Measurements from ENCODE around the gene SIN3B.

The SIN3B gene

GRCh38 chr19:16895467-16896145 is 66.4 kb downstream of the SIN3B start:
- TF ChIP-seq, protein P1, sequence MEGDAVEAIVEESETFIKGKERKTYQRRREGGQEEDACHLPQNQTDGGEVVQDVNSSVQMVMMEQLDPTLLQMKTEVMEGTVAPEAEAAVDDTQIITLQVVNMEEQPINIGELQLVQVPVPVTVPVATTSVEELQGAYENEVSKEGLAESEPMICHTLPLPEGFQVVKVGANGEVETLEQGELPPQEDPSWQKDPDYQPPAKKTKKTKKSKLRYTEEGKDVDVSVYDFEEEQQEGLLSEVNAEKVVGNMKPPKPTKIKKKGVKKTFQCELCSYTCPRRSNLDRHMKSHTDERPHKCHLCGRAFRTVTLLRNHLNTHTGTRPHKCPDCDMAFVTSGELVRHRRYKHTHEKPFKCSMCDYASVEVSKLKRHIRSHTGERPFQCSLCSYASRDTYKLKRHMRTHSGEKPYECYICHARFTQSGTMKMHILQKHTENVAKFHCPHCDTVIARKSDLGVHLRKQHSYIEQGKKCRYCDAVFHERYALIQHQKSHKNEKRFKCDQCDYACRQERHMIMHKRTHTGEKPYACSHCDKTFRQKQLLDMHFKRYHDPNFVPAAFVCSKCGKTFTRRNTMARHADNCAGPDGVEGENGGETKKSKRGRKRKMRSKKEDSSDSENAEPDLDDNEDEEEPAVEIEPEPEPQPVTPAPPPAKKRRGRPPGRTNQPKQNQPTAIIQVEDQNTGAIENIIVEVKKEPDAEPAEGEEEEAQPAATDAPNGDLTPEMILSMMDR (IDR thresholded peaks at IDR 0.05; ENCODE audit: extremely low read depth, missing control alignments): no peak
- DNase-seq (ENCODE audit: low spot score): no peak

- TF ChIP-seq, protein P1 (IDR thresholded peaks at IDR 0.05; ENCODE audit: extremely low read depth, missing control alignments): no peak
- DNase-seq (ENCODE audit: low spot score): peak; percentile 43
Measured at GRCh38 chr19:16896146-16897028, 67.2 kb downstream of the SIN3B start.

- peak; percentile 99 for DNase-seq (ENCODE audit: low spot score)
- TF ChIP-seq, protein P1 (IDR thresholded peaks at IDR 0.05; ENCODE audit: extremely low read depth, missing control alignments): no peak
Measured at GRCh38 chr19:16897029-16897855, 68.0 kb downstream of the SIN3B start.

DNA sequence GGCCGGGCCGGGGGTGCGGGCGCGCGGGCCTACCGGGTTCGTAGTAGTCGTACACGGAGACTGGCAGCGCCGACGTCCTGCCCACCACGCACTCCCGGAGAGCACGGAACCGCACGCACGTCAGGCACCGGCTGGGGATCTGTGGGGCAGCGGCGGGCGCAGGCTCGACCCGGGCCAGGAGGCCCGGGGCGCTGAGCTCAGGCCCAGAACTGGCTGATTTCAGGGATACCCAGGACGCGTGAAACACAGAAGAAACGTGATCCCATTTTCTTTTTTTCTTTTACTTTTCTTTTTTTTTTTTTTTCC is 68.6 kb downstream of the SIN3B start:
- no peak for DNase-seq (ENCODE audit: low spot score)
- TF ChIP-seq, protein P1 (IDR thresholded peaks at IDR 0.05; ENCODE audit: extremely low read depth, missing control alignments): no peak

DNA sequence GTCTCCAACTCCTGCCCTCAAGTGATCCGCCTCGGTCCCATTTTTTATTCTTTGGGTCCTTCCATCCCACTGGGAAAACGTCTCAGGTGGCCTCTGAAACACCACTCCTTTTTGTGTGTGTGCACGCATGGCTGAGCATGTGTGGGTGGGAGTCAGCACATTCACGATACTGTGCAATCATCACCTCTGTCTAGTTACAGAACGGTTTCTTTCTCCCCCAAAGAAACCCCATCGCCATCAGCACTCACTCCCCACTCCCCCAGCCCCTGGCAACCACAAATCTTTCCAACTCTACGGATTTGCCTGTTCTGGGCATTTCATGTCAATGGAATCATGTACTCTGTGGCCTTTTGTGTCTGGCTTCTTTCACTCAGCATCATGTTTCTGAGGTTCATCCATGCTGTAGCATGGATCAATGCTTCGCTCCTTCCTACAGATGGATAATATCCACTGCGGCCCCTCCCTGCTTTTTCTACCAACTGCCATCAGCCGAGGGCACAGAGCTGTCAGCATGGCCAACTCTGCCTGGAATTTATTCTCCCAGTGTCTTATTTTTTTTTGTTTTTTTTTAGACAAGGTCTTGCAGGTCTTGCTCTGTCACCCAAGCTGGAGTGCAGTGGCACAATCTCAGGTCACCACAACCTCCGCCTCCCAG is 69.3 kb downstream of the SIN3B start:
- DNase-seq (ENCODE audit: low spot score): no peak
- TF ChIP-seq, protein P1 (IDR thresholded peaks at IDR 0.05; ENCODE audit: extremely low read depth, missing control alignments): no peak

DNA sequence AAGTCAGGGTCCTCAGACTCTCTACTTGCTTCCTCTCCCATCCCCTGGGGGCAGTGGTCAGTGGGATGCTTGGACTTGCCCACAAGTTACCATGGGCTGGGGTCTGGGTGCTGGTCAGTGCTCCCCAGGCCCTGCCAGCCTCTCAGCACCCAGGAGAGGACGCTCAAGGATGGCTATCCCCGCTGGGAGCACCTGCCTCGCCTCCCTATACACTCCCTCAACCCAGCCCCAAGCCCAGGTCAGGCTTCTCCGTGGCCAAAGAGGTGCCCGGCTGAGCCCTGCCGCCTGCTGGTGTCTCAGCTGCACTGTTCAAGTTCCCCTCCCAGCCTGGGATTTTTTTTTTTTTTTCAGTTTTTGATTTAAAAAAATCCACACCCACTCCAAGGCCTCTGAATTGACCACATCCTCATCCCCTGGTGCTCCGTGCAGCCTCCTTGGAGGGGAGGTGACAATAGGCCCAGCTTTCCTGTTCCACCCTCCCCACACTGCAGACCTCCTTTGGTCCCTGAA is 70.4 kb downstream of the SIN3B start:
- peak; percentile 83 for DNase-seq (ENCODE audit: low spot score)
- TF ChIP-seq, protein P1 (IDR thresholded peaks at IDR 0.05; ENCODE audit: extremely low read depth, missing control alignments): peak; percentile 60
